Measurements from ENCODE around the gene SPINT2.
"Not testable (repeated sequence)": the region's sequence is repeated elsewhere in the genome, so short reads cannot be mapped to it uniquely, and the experiment has no call there.

The SPINT2 gene

GRCh38 chr19:38320969-38321339, 56.6 kb downstream of the SPINT2 start:
- DNase-seq (ENCODE audit: low read depth in 3 of 3): no peak

DNA sequence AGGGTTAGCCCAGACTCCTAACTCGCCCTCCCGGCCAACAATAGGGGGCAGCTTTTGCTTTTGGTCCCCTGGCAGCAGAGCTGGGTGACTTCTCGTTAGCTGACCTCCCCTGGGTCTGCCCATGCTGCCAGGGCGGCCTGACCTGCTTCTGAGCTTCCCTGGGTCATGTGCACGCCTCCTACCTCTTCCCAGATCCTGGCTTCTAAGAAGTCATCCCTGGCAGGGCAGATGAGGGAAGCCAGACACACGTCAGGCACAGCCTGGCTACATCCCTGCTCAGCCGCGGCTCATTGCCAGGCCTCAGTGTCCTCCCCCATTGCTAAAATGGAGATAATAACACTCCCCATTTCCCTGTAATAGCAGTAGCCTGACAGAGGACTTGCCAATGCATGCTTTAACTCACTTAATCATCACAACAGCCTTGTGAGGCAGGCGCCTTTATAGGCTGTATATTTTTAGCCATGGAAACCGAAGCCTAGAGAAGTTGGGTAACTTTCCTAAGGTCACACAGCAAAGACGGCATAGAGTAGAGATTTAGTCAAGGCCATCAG, 57.3 kb downstream of the SPINT2 start:
- DNase-seq (ENCODE audit: low read depth in 3 of 3): no peak

DNA sequence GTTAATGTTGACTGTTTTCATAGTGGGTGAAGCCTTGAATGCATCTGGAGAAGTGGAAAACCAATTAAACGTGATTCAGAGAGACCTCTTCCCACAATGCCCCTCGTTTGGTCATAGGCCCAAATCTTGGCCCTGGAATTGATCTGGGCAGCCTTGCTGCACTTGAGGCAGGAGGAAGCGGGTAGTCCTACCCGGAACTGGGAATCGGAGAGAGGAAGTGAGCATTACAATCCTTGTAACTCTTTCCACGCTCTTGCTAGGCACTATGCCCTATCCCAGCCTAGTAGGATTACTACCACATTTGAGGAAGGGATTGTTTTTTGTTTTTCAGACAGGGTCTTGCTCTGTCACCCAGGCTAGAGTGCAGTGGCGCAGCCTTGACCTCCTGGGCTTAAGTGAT, 58.9 kb downstream of the SPINT2 start:
- no peak for DNase-seq (ENCODE audit: low read depth in 3 of 3)

GRCh38 chr19:38324431-38324830, 60.1 kb downstream of the SPINT2 start:
- no peak for DNase-seq (ENCODE audit: low read depth in 3 of 3)

DNA sequence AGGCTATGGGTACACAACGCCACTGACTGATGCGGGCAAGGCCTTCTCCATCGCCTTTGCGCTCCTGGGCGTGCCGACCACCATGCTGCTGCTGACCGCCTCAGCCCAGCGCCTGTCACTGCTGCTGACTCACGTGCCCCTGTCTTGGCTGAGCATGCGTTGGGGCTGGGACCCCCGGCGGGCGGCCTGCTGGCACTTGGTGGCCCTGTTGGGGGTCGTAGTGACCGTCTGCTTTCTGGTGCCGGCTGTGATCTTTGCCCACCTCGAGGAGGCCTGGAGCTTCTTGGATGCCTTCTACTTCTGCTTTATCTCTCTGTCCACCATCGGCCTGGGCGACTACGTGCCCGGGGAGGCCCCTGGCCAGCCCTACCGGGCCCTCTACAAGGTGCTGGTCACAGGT, 62.2 kb downstream of the SPINT2 start:
- no peak for DNase-seq (ENCODE audit: low read depth in 3 of 3)

- no peak for DNase-seq (ENCODE audit: low read depth in 3 of 3)
Observed at GRCh38 chr19:38329651-38330050, 65.3 kb downstream of the SPINT2 start.

GRCh38 chr19:38331728-38332127, 67.4 kb downstream of the SPINT2 start:
- no peak for DNase-seq (ENCODE audit: low read depth in 3 of 3)

DNA sequence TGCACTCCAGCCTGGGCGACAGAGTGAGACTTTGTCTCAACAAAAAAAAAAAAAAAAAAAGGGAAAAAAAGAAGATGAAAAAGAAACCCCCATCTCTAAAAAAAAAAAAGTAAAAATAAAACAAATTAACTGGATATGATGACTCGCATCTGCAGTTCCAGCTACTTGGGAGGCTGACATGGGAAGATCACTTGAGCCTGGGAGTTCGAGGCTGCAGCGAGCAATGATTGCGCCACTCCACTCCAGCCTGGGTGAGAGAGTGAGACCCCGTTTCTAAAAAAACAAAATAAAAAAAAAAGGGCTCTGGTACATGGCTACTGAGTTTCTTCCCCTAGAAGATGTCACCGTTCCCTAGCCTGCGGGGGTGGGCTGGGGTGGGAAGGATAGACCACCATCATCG, 68.9 kb downstream of the SPINT2 start:
- DNase-seq (ENCODE audit: low read depth in 3 of 3): no peak

- DNase-seq (ENCODE audit: low read depth in 3 of 3): peak; percentile 91 to 97 (median 92)
Observed at GRCh38 chr19:38335949-38336637, 71.7 kb downstream of the SPINT2 start.

DNA sequence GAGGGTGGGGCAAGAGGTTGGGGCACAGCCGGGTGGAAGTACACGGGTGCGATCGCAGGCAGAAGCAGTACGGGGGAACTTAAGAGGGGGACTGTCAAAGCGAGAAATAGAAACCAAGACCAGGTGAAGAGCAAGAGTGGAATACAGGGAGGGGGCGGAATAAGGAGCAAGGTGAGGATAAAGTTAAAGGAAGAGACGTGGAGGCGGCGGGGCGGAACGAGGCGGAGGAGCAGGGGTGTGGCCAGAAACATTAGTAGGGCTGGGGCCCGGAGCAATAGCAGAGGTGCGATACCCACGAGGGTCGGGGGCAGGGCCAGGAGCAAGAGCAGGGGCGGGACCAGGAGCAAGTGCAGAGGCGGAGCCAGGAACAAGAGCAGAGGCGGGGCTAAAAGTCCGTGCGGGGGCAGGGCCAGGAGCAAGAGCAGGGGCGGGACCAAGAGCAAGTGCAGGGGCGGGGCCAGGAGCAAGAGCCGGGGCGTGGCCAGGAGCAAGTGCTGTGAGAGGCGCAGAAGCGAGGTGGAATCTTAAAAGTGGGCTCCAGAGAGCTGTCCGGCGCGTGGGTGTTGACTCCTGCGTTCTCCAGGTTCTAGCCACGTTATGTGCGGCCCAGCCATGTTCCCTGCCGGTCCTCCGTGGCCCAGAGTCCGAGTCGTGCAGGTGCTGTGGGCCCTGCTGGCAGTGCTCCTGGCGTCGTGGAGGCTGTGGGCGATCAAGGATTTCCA, 72.4 kb downstream of the SPINT2 start:
- peak; percentile 89 to 96 (median 95) for DNase-seq (ENCODE audit: low read depth in 3 of 3)

DNA sequence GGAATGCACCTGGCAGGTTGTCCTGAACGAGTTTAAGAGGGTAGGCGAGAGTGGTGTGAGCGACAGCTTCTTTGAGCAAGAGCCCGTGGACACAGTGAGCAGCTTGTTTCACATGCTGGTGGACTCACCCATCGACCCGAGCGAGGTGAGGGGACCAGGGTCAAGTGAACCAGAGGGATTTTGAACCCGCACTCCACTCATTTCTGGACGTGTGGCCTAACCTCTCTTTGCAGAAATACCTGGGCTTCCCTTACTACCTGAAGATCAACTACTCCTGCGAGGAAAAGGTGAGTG, 72.9 kb downstream of the SPINT2 start:
- DNase-seq (ENCODE audit: low read depth in 3 of 3): no peak

DNA sequence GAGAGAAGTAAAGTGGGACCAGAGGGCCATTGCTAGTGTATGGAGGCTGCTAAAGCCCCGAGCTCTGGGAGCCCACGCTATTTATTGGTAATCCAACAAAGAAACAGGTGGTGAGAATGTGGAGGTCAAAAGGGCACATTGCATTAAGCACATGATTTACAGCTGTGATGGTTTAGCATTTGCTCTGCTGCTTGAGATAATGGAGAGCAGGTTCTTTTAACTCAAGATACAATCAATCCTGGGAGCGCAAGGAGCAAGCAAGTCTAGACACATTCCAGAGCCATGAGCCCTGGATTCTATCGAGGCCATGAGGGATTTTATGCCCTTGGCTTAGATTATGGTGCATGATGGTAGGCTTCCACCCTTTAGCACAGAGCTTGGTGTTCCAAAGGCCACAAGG, 74.6 kb downstream of the SPINT2 start:
- DNase-seq (ENCODE audit: low read depth in 3 of 3): not testable (repeated sequence)

GRCh38 chr19:38340927-38341326, 76.6 kb downstream of the SPINT2 start:
- DNase-seq (ENCODE audit: low read depth in 3 of 3): no peak
